H1 (cell line): ENCODE data around the gene CCBE1. TPM values are rescaled to one million over a fixed set of nuclear protein-coding genes. Genes with fewer than 3 reads are reported as not detected.

ENCODE experiments used
- CTCF ChIA-PET: fragments of 300-600 bp; sonication (Branson Sonifier 250); formaldehyde crosslinking; loops from one replicate; lab custom pipeline; 2021; ENCODE audit not compliant: partially characterized antibody; lab: Charles Lee
- POLR2A ChIA-PET: fragments of 300-600 bp; sonication (Branson Sonifier 250); formaldehyde crosslinking; loops from one replicate; lab custom pipeline; 2021; ENCODE audit warnings: inconsistent platforms; ENCODE audit not compliant: partially characterized antibody; lab: Charles Lee
- DNase-seq, 2 experiments: peaks; one replicate each; pipeline versions ENCODE4 v3.0.0 to v3.0.0-alpha.2; 2010 to 2022; ENCODE audit warnings: low spot score in 2 of 2, low read depth in 1 of 2, mixed read lengths in 1 of 2
- FAIRE-seq: peaks from 2 replicates; lab custom pipeline; 2011; peaks lifted over from hg19 to GRCh38; lab: Jason Lieb, UNC
- H2AFZ ChIP-seq: 2 replicates; pipeline ENCODE4 v1.8.1; 2012; ENCODE audit warnings: low read length, inconsistent platforms
- H2AK5ac ChIP-seq: 2 replicates; pipeline ENCODE4 v1.6.1; 2013; ENCODE audit warnings: low read depth, low read length
- H2BK120ac ChIP-seq: replicated peaks from 2 replicates; pipeline ENCODE3; 2013; ENCODE audit warnings: low read depth, low read length, inconsistent platforms
- H2BK12ac ChIP-seq: 2 replicates; pipeline ENCODE4 v1.6.1; 2013; ENCODE audit warnings: low read depth, low read length
- H2BK15ac ChIP-seq: 2 replicates; pipeline ENCODE4 v1.6.1; 2013; ENCODE audit warnings: low read length
- H2BK20ac ChIP-seq: 2 replicates; pipeline ENCODE4 v1.6.1; 2013; ENCODE audit warnings: low read length
- H2BK5ac ChIP-seq: 2 replicates; pipeline ENCODE4 v1.6.1; 2013; ENCODE audit warnings: low read depth, low read length
- H3K14ac ChIP-seq: 2 replicates; pipeline ENCODE4 v1.6.1; 2013; ENCODE audit warnings: inconsistent platforms; ENCODE audit not compliant: insufficient read length
- H3K18ac ChIP-seq: 2 replicates; pipeline ENCODE4 v1.6.1; 2013; ENCODE audit warnings: low read length; ENCODE audit errors: extremely low read depth
- H3K23ac ChIP-seq: 2 replicates; pipeline ENCODE4 v1.6.1; 2013; ENCODE audit warnings: inconsistent platforms; ENCODE audit not compliant: insufficient read length
- H3K23me2 ChIP-seq: 2 replicates; pipeline ENCODE4 v1.6.1; 2013; ENCODE audit warnings: low read depth, low read length
- H3K27ac ChIP-seq: 2 replicates; pipeline ENCODE4 v1.6.1; 2011; ENCODE audit warnings: low read depth, low read length, inconsistent platforms
- H3K27me3 ChIP-seq, 4 experiments: replicated peaks in 1 of 4; 1 replicate in 1 of 4; 2 replicates in 3 of 4; pipeline versions ENCODE4 v1.6.1 to v1.8.1; 2011 to 2013; ENCODE audit warnings: low read length in 3 of 4, mild to moderate bottlenecking in 3 of 4, inconsistent platforms in 2 of 4, mixed read lengths in 2 of 4, moderate library complexity in 1 of 4; ENCODE audit not compliant: control insufficient read depth in 3 of 4, insufficient read depth in 3 of 4; ENCODE audit errors: extremely low read depth in 1 of 4
- H3K36me3 ChIP-seq, 4 experiments: 2 replicates each; pipeline versions ENCODE4 v1.6.1 to v1.8.1; 2011 to 2013; ENCODE audit warnings: mild to moderate bottlenecking in 4 of 4, low read length in 3 of 4, moderate library complexity in 2 of 4, control low read depth in 1 of 4, inconsistent platforms in 1 of 4; ENCODE audit not compliant: insufficient read depth in 4 of 4, control insufficient read depth in 2 of 4
- H3K4ac ChIP-seq: replicated peaks from 2 replicates; pipeline ENCODE3; 2013; ENCODE audit warnings: low read length, low read depth, mixed read lengths, inconsistent platforms; ENCODE audit not compliant: insufficient read length
- H3K4me1 ChIP-seq, 4 experiments: replicated peaks in 1 of 4; 1 replicate in 1 of 4; 2 replicates in 3 of 4; pipeline versions ENCODE4 v1.6.1 to v1.8.1; 2011 to 2013; ENCODE audit warnings: low read length in 3 of 4, inconsistent platforms in 2 of 4, mixed read lengths in 1 of 4; ENCODE audit not compliant: insufficient read depth in 4 of 4, control insufficient read depth in 3 of 4
- H3K4me2 ChIP-seq, 2 experiments: 2 replicates each; pipeline versions ENCODE4 v1.6.1 to v1.8.1; 2011 to 2013; ENCODE audit warnings: low read depth in 2 of 2, low read length in 2 of 2, control low read depth in 1 of 2, inconsistent platforms in 1 of 2, mild to moderate bottlenecking in 1 of 2; ENCODE audit not compliant: insufficient read depth in 1 of 2
- H3K4me3 ChIP-seq, 4 experiments: fragments of 200-600, 300-600 bp in 1 of 4; sonication (generic), shearing (Covaris generic), sonication (Bioruptor Twin) in 1 of 4; 2 replicates each; pipeline versions ENCODE4 v1.5.1 to v1.8.1; 2011 to 2016; ENCODE audit warnings: low read length in 4 of 4, low read depth in 3 of 4, control low read depth in 2 of 4, inconsistent platforms in 2 of 4, mild to moderate bottlenecking in 2 of 4, mixed read lengths in 1 of 4, moderate library complexity in 1 of 4; ENCODE audit not compliant: insufficient read depth in 2 of 4; ENCODE audit errors: extremely low read depth in 1 of 4
- H3K56ac ChIP-seq: replicated peaks from 2 replicates; pipeline ENCODE3; 2013; ENCODE audit warnings: low read depth, mild to moderate bottlenecking, mixed read lengths, low read length, inconsistent platforms; ENCODE audit not compliant: insufficient read length
- H3K79me1 ChIP-seq: 2 replicates; pipeline ENCODE4 v1.6.1; 2013; ENCODE audit warnings: low read depth, low read length, control low read depth
- H3K79me2 ChIP-seq, 2 experiments: 2 replicates each; pipeline versions ENCODE4 v1.6.1 to v1.8.1; 2012 to 2013; ENCODE audit warnings: low read length in 2 of 2, mild to moderate bottlenecking in 2 of 2, inconsistent platforms in 1 of 2; ENCODE audit not compliant: insufficient read depth in 2 of 2, control insufficient read depth in 1 of 2
- H3K9ac ChIP-seq, 4 experiments: replicated peaks in 1 of 4; 1 replicate in 1 of 4; 2 replicates in 3 of 4; pipeline versions ENCODE4 v1.6.1 to v1.8.1; 2011 to 2013; ENCODE audit warnings: low read depth in 3 of 4, low read length in 3 of 4, control low read depth in 2 of 4, mild to moderate bottlenecking in 2 of 4, moderate library complexity in 2 of 4, inconsistent platforms in 1 of 4; ENCODE audit errors: extremely low read depth in 1 of 4
- H3K9me3 ChIP-seq, 2 experiments: 2 replicates each; pipeline versions ENCODE4 v1.6.1 to v1.8.1; 2012 to 2013; ENCODE audit warnings: mild to moderate bottlenecking in 2 of 2, moderate library complexity in 2 of 2, control low read depth in 1 of 2, inconsistent platforms in 1 of 2, low read depth in 1 of 2, low read length in 1 of 2, mixed read lengths in 1 of 2; ENCODE audit not compliant: insufficient read depth in 2 of 2
- H4K20me1 ChIP-seq, 2 experiments: replicated peaks in 1 of 2; 2 replicates each; pipeline versions ENCODE3 to v1.8.1; 2011 to 2013; ENCODE audit warnings: inconsistent platforms in 2 of 2, low read length in 2 of 2, mild to moderate bottlenecking in 1 of 2; ENCODE audit not compliant: insufficient read depth in 2 of 2, control insufficient read depth in 1 of 2
- H4K5ac ChIP-seq: 2 replicates; pipeline ENCODE4 v1.6.1; 2013; ENCODE audit warnings: low read length, low read depth, mixed read lengths, inconsistent platforms; ENCODE audit not compliant: insufficient read length
- H4K8ac ChIP-seq: 2 replicates; pipeline ENCODE4 v1.8.0; 2013; ENCODE audit warnings: mild to moderate bottlenecking, moderate library complexity, low read length, inconsistent platforms; ENCODE audit not compliant: insufficient read depth; ENCODE audit errors: extremely low read depth
- H4K91ac ChIP-seq: replicated peaks from 2 replicates; pipeline ENCODE3; 2013; ENCODE audit warnings: low read length, mixed read lengths, inconsistent platforms; ENCODE audit not compliant: insufficient read length
- CBX5 ChIP-seq: fragments of 300-800, 300-1000 bp; sonication (generic); IDR thresholded peaks from 2 replicates; pipeline ENCODE4 v1.7.1; 2016; ENCODE audit warnings: antibody characterized with exemption, low read length, low read depth
- FOSL1 ChIP-seq: IDR thresholded peaks from 2 replicates; pipeline ENCODE4 v1.6.1; 2011; ENCODE audit warnings: mild to moderate bottlenecking, low read depth, low read length, moderate library complexity; ENCODE audit not compliant: insufficient read depth
- JUN ChIP-seq: IDR thresholded peaks from 2 replicates; pipeline ENCODE4 v1.6.1; 2011; ENCODE audit warnings: low read depth, mild to moderate bottlenecking, improper control_type of control experiment, low read length
- JUND ChIP-seq: IDR thresholded peaks from 2 replicates; pipeline ENCODE4 v1.6.1; 2011; ENCODE audit warnings: mild to moderate bottlenecking, improper control_type of control experiment, low read length
- KDM5A ChIP-seq: fragments of 200-600 bp; IDR thresholded peaks from 2 replicates; pipeline ENCODE4 v1.7.1; 2012; ENCODE audit warnings: mild to moderate bottlenecking, low read length, inconsistent platforms, mixed read lengths
- POU5F1 ChIP-seq: IDR thresholded peaks from 2 replicates; pipeline ENCODE4 v1.6.1; 2011; ENCODE audit warnings: low read depth, mild to moderate bottlenecking, low read length, moderate library complexity
- SP4 ChIP-seq: IDR thresholded peaks from 2 replicates; pipeline ENCODE4 v1.6.1; 2012; ENCODE audit warnings: low read length, inconsistent platforms
- SRF ChIP-seq: IDR thresholded peaks from 2 replicates; pipeline ENCODE4 v1.6.1; 2011; ENCODE audit warnings: mild to moderate bottlenecking, low read depth, low read length, moderate library complexity
- TAF1 ChIP-seq: IDR thresholded peaks from 2 replicates; pipeline ENCODE4 v1.6.1; 2011; ENCODE audit warnings: mild to moderate bottlenecking, low read depth, low read length
- WGBS, 2 experiments: shearing (Covaris generic) in 1 of 2; methylation state at CpG; one replicate each; pipeline versions ENCODE4 v1.1.6 to v1.1.7; 2013 to 2015; ENCODE audit warnings: low lambda C conversion rate in 2 of 2, mixed read lengths in 2 of 2, inconsistent platforms in 1 of 2, low coverage in 1 of 2, missing lambda C conversion rate in 1 of 2; ENCODE audit not compliant: insufficient replicate concordance in 2 of 2, insufficient coverage in 1 of 2, insufficient read length in 1 of 2; ENCODE audit errors: extremely low coverage in 1 of 2, missing lambda C conversion rate in 1 of 2; 5-methylcytosine and 5-hydroxymethylcytosine counted together
- polyA plus RNA-seq, 7 experiments: library from polyadenylated mRNA; depleted of rRNA in 3 of 7; stranded (reverse) in 5 of 7; unstranded in 2 of 7; fragments of >200 nt in 5 of 7; fragments of 200-250 nt in 2 of 7; gene quantifications; 1 replicate in 5 of 7; 2 replicates in 1 of 7; 4 replicates in 1 of 7; pipeline versions ENCODE4 v1.2.1 to v1.2.3, GENCODE V29; 2011 to 2013; ENCODE audit warnings: missing spikeins in 2 of 7, mixed read lengths in 2 of 7
- total RNA-seq: library from RNA; stranded (reverse); fragmentation: NEBNext Ultra II Directional; extraction: Animal tissue kit (Norgen Biotek cat#: 25700); gene quantifications from 2 replicates; pipeline ENCODE4 v1.2.1, GENCODE V29; 2021

The CCBE1 gene
- total and polyA plus RNA-seq, 2 of the 8 experiments (the other 6 are each of a cell fraction or from before 2014, with no cell fraction given) = 2.1 to 2.6 TPM

DNA sequence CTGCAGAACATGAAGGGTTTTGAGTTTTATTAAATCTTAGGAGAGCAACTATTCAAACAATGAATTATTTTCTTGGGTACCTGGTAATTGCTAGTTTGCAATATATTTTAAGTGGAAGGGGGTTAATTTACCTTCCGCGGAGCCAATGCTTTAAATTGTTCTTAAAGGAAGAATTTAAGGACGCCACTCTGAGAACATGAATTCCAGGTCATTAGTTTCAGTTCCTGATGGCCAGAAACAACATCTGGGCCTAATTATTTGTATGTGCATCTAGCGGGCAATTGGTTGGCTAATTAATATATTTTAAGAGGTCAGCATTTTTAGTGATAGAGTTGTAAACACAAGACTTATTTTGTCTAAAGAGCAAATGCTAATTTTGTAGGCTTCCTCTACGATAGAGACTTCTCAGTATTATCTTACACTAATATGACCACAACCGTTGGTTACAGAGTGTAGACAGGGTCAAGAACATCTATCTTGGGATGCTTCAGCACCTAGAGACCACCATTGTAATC lies 40.8 kb downstream of the CCBE1 start:
- POLR2A ChIA-PET = no interaction called here
- no peak overlapping the region for H2BK12ac ChIP-seq
- H2BK5ac ChIP-seq = no peak overlapping the region

More for the DNA sequence above, 40.8 kb downstream of the CCBE1 start:
- no peak for FAIRE-seq
- Histone ChIP-seq H3K23ac (no peak overlapping the region), H3K4me1 (no peaks in the 10 kb centered on the region; a peak in 2 of 7 replicates), H3K9me3 (no peaks in the 10 kb centered on the region), H3K79me2 (no peaks in the 10 kb centered on the region), H3K56ac (no peak overlapping the region), H2AFZ (no peak overlapping the region), H3K18ac (no peak overlapping the region), H2BK15ac (no peak overlapping the region), H3K14ac (no peak overlapping the region), H3K4me3 (no peak overlapping the region), H4K5ac (no peak overlapping the region), H3K4me2 (no peak overlapping the region), H2AK5ac (no peak overlapping the region), H4K20me1 (no peaks in the 10 kb centered on the region), H3K27ac (no peak overlapping the region), H4K91ac (no peak overlapping the region), H2BK20ac (no peak overlapping the region), H3K23me2 (no peaks in the 10 kb centered on the region), H3K36me3 (no peaks in the 10 kb centered on the region), H3K79me1 (no peaks in the 10 kb centered on the region), H2BK120ac (no peak overlapping the region), H3K9ac (no peak overlapping the region), H4K8ac (no peak overlapping the region), H3K4ac (no peak overlapping the region), H3K27me3 (no peaks in the 10 kb centered on the region)
- CTCF ChIA-PET = no interaction called here
- WGBS, 2 experiments = 91% methylated on average over 6 of the region's 6 CpGs; no CpG with 5 or more reads in 1 of the 2 experiments
- DNase-seq = no peak
- TF ChIP-seq SRF (no peak), FOSL1 (no peak), CBX5 (no peak), SP4 (no peak), KDM5A (no peak), POU5F1 (no peak), TAF1 (no peak), JUN (no peak), JUND (no peak)
